ENCODE results near the gene SNHG17.
"Not testable (repeated sequence)": the region's sequence is repeated elsewhere in the genome, so short reads cannot be mapped to it uniquely, and the experiment has no call there.

Gene SNHG17

GRCh38 chr20:38434770-38435554 is at the start of gene SNHG17:
Gene SNHG17, minus strand, starts transcription at chr20:38435328.
- Histone ChIP-seq H3K27me3 (ENCODE audit: control insufficient read depth, insufficient read depth, low read length) (no peaks in the 10 kb centered on the region), H3K36me3 (ENCODE audit: control insufficient read depth, insufficient read depth, low read length) (peaks cover 44% of the 10 kb centered on the region), H3K27ac (ENCODE audit: low read depth, low read length) (peak within 1 kb of the TSS; percentile 91), H3K4me1 (ENCODE audit: control insufficient read depth, insufficient read depth, low read length) (no peaks in the 10 kb centered on the region; the same call in 1 of the 2 replicates), H3K9ac (ENCODE audit: low read depth, low read length) (peak within 1 kb of the TSS; percentile 95), H3K9me3 (ENCODE audit: control insufficient read depth, insufficient read depth, low read length) (no peaks in the 10 kb centered on the region), H3K4me3 (ENCODE audit: low read depth, low read length) (peak within 1 kb of the TSS; percentile 87)

GRCh38 chr20:38479596-38479995 is 44.5 kb upstream of the SNHG17 start:
- no peaks in the 10 kb centered on the region for H3K9me3 ChIP-seq (ENCODE audit: control insufficient read depth, insufficient read depth, low read length)
- H3K9ac ChIP-seq (ENCODE audit: low read depth, low read length), result no peak overlapping the region
- no peaks in the 10 kb centered on the region; the same call in 1 of the 2 replicates for H3K36me3 ChIP-seq (ENCODE audit: control insufficient read depth, insufficient read depth, low read length)
- H3K4me3 ChIP-seq (ENCODE audit: low read depth, low read length), result no peak overlapping the region
- H3K27ac ChIP-seq (ENCODE audit: low read depth, low read length), result no peak overlapping the region
- no peaks in the 10 kb centered on the region for H3K4me1 ChIP-seq (ENCODE audit: control insufficient read depth, insufficient read depth, low read length)
- H3K27me3 ChIP-seq (ENCODE audit: control insufficient read depth, insufficient read depth, low read length), result no peaks in the 10 kb centered on the region

GRCh38 chr20:38477747-38478146 is 42.6 kb upstream of the SNHG17 start:
- H3K27ac ChIP-seq (ENCODE audit: low read depth, low read length), result no peak overlapping the region
- H3K4me1 ChIP-seq (ENCODE audit: control insufficient read depth, insufficient read depth, low read length), result peaks cover 5% of the 10 kb centered on the region; the same call in 1 of the 2 replicates

GRCh38 chr20:38473367-38473795 is 38.3 kb upstream of the SNHG17 start:
- Histone ChIP-seq H3K4me3 (ENCODE audit: low read depth, low read length) (peak overlapping the region; percentile 77), H3K36me3 (ENCODE audit: control insufficient read depth, insufficient read depth, low read length) (no peaks in the 10 kb centered on the region; the same call in 1 of the 2 replicates), H3K4me1 (ENCODE audit: control insufficient read depth, insufficient read depth, low read length) (peaks cover 14% of the 10 kb centered on the region), H3K27me3 (ENCODE audit: control insufficient read depth, insufficient read depth, low read length) (no peaks in the 10 kb centered on the region), H3K9ac (ENCODE audit: low read depth, low read length) (peak overlapping the region; percentile 81; the same call in 1 of the 2 replicates), H3K27ac (ENCODE audit: low read depth, low read length) (peak overlapping the region; percentile 93), H3K9me3 (ENCODE audit: control insufficient read depth, insufficient read depth, low read length) (no peaks in the 10 kb centered on the region)

More at GRCh38 chr20:38477747-38478146, 42.6 kb upstream of the SNHG17 start:
- Histone ChIP-seq H3K4me3 (ENCODE audit: low read depth, low read length) (no peak overlapping the region), H3K36me3 (ENCODE audit: control insufficient read depth, insufficient read depth, low read length) (no peaks in the 10 kb centered on the region; the same call in 1 of the 2 replicates), H3K9ac (ENCODE audit: low read depth, low read length) (no peak overlapping the region), H3K27me3 (ENCODE audit: control insufficient read depth, insufficient read depth, low read length) (no peaks in the 10 kb centered on the region), H3K9me3 (ENCODE audit: control insufficient read depth, insufficient read depth, low read length) (no peaks in the 10 kb centered on the region)

GRCh38 chr20:38472513-38473366 is 37.6 kb upstream of the SNHG17 start, which contains the start of gene RALGAPB:
Gene RALGAPB, plus strand, starts transcription at chr20:38472843. Its CDS starts 15,590 bp downstream, at chr20:38488433.
- no peaks in the 10 kb centered on the region for H3K9me3 ChIP-seq (ENCODE audit: control insufficient read depth, insufficient read depth, low read length)
- H3K9ac ChIP-seq (ENCODE audit: low read depth, low read length), result peak within 1 kb of the TSS; percentile 81
- peak within 1 kb of the TSS; percentile 93 for H3K27ac ChIP-seq (ENCODE audit: low read depth, low read length)
- H3K36me3 ChIP-seq (ENCODE audit: control insufficient read depth, insufficient read depth, low read length), result no peaks in the 10 kb centered on the region; the same call in 1 of the 2 replicates
- peak within 1 kb of the TSS; percentile 77 for H3K4me3 ChIP-seq (ENCODE audit: low read depth, low read length)
- peaks cover 14% of the 10 kb centered on the region for H3K4me1 ChIP-seq (ENCODE audit: control insufficient read depth, insufficient read depth, low read length)
- no peaks in the 10 kb centered on the region for H3K27me3 ChIP-seq (ENCODE audit: control insufficient read depth, insufficient read depth, low read length)

GRCh38 chr20:38471987-38472512 is 36.9 kb upstream of the SNHG17 start:
- Histone ChIP-seq H3K27me3 (ENCODE audit: control insufficient read depth, insufficient read depth, low read length) (no peaks in the 10 kb centered on the region), H3K4me3 (ENCODE audit: low read depth, low read length) (peak overlapping the region; percentile 77), H3K9ac (ENCODE audit: low read depth, low read length) (peak overlapping the region; percentile 69), H3K36me3 (ENCODE audit: control insufficient read depth, insufficient read depth, low read length) (no peaks in the 10 kb centered on the region; the same call in 1 of the 2 replicates), H3K27ac (ENCODE audit: low read depth, low read length) (peak overlapping the region; percentile 77), H3K4me1 (ENCODE audit: control insufficient read depth, insufficient read depth, low read length) (peaks cover 14% of the 10 kb centered on the region), H3K9me3 (ENCODE audit: control insufficient read depth, insufficient read depth, low read length) (no peaks in the 10 kb centered on the region)

GRCh38 chr20:38471245-38471644 is 36.1 kb upstream of the SNHG17 start:
- Histone ChIP-seq H3K27ac (ENCODE audit: low read depth, low read length) (no peak overlapping the region), H3K9me3 (ENCODE audit: control insufficient read depth, insufficient read depth, low read length) (no peaks in the 10 kb centered on the region), H3K27me3 (ENCODE audit: control insufficient read depth, insufficient read depth, low read length) (no peaks in the 10 kb centered on the region), H3K36me3 (ENCODE audit: control insufficient read depth, insufficient read depth, low read length) (no peaks in the 10 kb centered on the region; the same call in 1 of the 2 replicates), H3K9ac (ENCODE audit: low read depth, low read length) (no peak overlapping the region), H3K4me3 (ENCODE audit: low read depth, low read length) (no peak overlapping the region), H3K4me1 (ENCODE audit: control insufficient read depth, insufficient read depth, low read length) (peaks cover 14% of the 10 kb centered on the region)

- no peak overlapping the region for H3K27ac ChIP-seq (ENCODE audit: low read depth, low read length)
- H3K9ac ChIP-seq (ENCODE audit: low read depth, low read length), result no peak overlapping the region
- no peaks in the 10 kb centered on the region for H3K27me3 ChIP-seq (ENCODE audit: control insufficient read depth, insufficient read depth, low read length)
- H3K4me1 ChIP-seq (ENCODE audit: control insufficient read depth, insufficient read depth, low read length), result peaks cover 7% of the 10 kb centered on the region; the same call in 1 of the 2 replicates
- no peak overlapping the region for H3K4me3 ChIP-seq (ENCODE audit: low read depth, low read length)
- H3K36me3 ChIP-seq (ENCODE audit: control insufficient read depth, insufficient read depth, low read length), result no peaks in the 10 kb centered on the region
- H3K9me3 ChIP-seq (ENCODE audit: control insufficient read depth, insufficient read depth, low read length), result 0 out of 2 replicates have a peak, but pooled peaks cover 3% of the 10 kb centered on the region
Observed at GRCh38 chr20:38466983-38467382, 31.9 kb upstream of the SNHG17 start.

GRCh38 chr20:38466171-38466570 is 31.0 kb upstream of the SNHG17 start:
- no peaks in the 10 kb centered on the region for H3K36me3 ChIP-seq (ENCODE audit: control insufficient read depth, insufficient read depth, low read length)
- H3K9ac ChIP-seq (ENCODE audit: low read depth, low read length), result no peak overlapping the region
- no peaks in the 10 kb centered on the region for H3K27me3 ChIP-seq (ENCODE audit: control insufficient read depth, insufficient read depth, low read length)
- H3K9me3 ChIP-seq (ENCODE audit: control insufficient read depth, insufficient read depth, low read length), result 0 out of 2 replicates have a peak, but pooled peaks cover 3% of the 10 kb centered on the region
- H3K27ac ChIP-seq (ENCODE audit: low read depth, low read length), result no peak overlapping the region
- no peak overlapping the region for H3K4me3 ChIP-seq (ENCODE audit: low read depth, low read length)
- no peaks in the 10 kb centered on the region for H3K4me1 ChIP-seq (ENCODE audit: control insufficient read depth, insufficient read depth, low read length)

GRCh38 chr20:38461569-38461968 is 26.4 kb upstream of the SNHG17 start:
- not testable (repeated sequence) for H3K27ac ChIP-seq (ENCODE audit: low read depth, low read length); H3K36me3 ChIP-seq (ENCODE audit: control insufficient read depth, insufficient read depth, low read length); H3K9ac ChIP-seq (ENCODE audit: low read depth, low read length); H3K27me3 ChIP-seq (ENCODE audit: control insufficient read depth, insufficient read depth, low read length); H3K4me3 ChIP-seq (ENCODE audit: low read depth, low read length); H3K4me1 ChIP-seq (ENCODE audit: control insufficient read depth, insufficient read depth, low read length); H3K9me3 ChIP-seq (ENCODE audit: control insufficient read depth, insufficient read depth, low read length)

All from HUES48 (cell line).